Mesothelial cell of epicardium (in vitro differentiated cells): ENCODE measurements around the gene CLEC2A. TPM values are rescaled to one million over a fixed set of nuclear protein-coding genes. Genes with fewer than 3 reads are reported as not detected.
"Not testable (repeated sequence)": the region's sequence is repeated elsewhere in the genome, so short reads cannot be mapped to it uniquely, and the experiment has no call there.

Experiments
- DNase-seq, 2 experiments: peaks; one replicate each; pipeline ENCODE4 v3.0.0; 2021; ENCODE audit warnings: low spot score in 2 of 2; ENCODE audit not compliant: unreplicated experiment in 2 of 2
- H3K27ac Mint-ChIP-seq: 2 replicates; pipeline ENCODE4 v1.8.0; 2021; ENCODE audit warnings: mixed read lengths
- H3K27me3 Mint-ChIP-seq: 2 replicates; pipeline ENCODE4 v1.8.0; 2021; ENCODE audit warnings: low read depth, mixed read lengths
- H3K36me3 Mint-ChIP-seq: 2 replicates; pipeline ENCODE4 v1.8.0; 2021; ENCODE audit warnings: mixed read lengths
- H3K4me1 Mint-ChIP-seq: 2 replicates; pipeline ENCODE4 v1.8.0; 2021; ENCODE audit warnings: mixed read lengths
- H3K4me3 Mint-ChIP-seq: 2 replicates; pipeline ENCODE4 v1.8.0; 2021; ENCODE audit warnings: mild to moderate bottlenecking, moderate library complexity, mixed read lengths
- H3K9me3 Mint-ChIP-seq: 2 replicates; pipeline ENCODE4 v1.8.0; 2021; ENCODE audit warnings: mixed read lengths
- total RNA-seq: library from RNA; stranded (reverse); gene quantifications from 3 replicates; pipeline ENCODE4 v1.2.1, GENCODE V29; 2021
- TF ChIP-seq, protein P1 (sequence below): fragments of 200-600 bp; sonication (generic); IDR thresholded peaks from one replicate; pipeline ENCODE4 v1.5.0; 2021; ENCODE audit warnings: antibody characterized with exemption; ENCODE audit not compliant: unreplicated experiment

The CLEC2A gene
- total RNA-seq, 1 donor from 2014 or later, result 0.29 TPM

DNA sequence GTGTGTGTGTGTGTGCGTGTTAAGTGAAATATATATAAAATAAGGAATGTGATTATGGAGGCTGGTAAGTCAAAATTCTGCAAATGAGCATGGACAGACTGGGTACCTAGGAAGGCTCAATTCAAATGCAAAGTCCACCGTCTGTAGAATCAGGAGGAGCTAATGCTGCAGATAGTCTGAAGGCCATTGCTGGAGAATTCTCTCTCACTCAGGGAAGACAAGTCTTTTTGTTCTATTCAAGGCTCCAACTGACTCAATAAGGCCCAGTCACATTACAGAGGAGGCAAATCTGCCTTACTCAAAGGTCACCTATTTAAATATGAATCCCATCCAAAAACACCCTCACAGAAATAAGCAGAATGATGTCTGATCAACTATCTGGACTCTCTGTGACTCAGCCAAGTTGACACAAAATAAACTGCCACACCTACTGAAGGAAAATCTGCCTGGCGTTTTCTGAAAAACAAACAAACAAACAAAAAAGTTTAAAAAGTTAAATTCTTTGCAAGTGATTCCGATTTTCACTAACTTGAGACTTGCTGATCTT is 51.6 kb downstream of the CLEC2A start:
- Mint-ChIP-seq H3K9me3 (no peaks in the 10 kb centered on the region), H3K4me1 (peaks cover 6% of the 10 kb centered on the region), H3K27ac (no peak overlapping the region), H3K27me3 (no peaks in the 10 kb centered on the region), H3K36me3 (no peaks in the 10 kb centered on the region), H3K4me3 (no peak overlapping the region)
- TF ChIP-seq, protein P1, sequence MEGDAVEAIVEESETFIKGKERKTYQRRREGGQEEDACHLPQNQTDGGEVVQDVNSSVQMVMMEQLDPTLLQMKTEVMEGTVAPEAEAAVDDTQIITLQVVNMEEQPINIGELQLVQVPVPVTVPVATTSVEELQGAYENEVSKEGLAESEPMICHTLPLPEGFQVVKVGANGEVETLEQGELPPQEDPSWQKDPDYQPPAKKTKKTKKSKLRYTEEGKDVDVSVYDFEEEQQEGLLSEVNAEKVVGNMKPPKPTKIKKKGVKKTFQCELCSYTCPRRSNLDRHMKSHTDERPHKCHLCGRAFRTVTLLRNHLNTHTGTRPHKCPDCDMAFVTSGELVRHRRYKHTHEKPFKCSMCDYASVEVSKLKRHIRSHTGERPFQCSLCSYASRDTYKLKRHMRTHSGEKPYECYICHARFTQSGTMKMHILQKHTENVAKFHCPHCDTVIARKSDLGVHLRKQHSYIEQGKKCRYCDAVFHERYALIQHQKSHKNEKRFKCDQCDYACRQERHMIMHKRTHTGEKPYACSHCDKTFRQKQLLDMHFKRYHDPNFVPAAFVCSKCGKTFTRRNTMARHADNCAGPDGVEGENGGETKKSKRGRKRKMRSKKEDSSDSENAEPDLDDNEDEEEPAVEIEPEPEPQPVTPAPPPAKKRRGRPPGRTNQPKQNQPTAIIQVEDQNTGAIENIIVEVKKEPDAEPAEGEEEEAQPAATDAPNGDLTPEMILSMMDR, result no peak
- no peak for DNase-seq

DNA sequence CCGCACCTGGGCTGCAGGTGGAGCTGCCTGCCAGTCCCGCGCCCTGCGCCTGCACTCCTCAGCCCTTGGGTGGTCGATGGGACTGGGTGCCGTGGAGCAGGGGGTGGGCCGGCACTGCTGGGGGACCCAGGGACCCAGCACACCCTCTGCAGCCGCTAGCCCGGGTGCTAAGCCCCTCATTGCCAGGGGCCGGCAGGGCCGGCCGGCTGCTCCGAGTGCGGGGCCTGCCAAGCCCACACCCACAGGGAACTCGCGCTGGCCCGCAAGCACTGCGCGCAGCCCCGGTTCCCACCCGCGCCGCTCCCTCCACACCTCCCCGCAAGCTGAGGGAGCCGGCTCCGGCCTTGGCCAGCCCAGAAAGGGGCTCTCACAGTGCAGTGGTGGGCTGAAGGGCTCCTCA is 56.0 kb downstream of the CLEC2A start:
- not testable (repeated sequence) for H3K27ac Mint-ChIP-seq, H3K36me3 Mint-ChIP-seq, H3K9me3 Mint-ChIP-seq, H3K4me3 Mint-ChIP-seq, DNase-seq, H3K27me3 Mint-ChIP-seq
- H3K4me1 Mint-ChIP-seq, result peaks cover 15% of the 10 kb centered on the region

DNA sequence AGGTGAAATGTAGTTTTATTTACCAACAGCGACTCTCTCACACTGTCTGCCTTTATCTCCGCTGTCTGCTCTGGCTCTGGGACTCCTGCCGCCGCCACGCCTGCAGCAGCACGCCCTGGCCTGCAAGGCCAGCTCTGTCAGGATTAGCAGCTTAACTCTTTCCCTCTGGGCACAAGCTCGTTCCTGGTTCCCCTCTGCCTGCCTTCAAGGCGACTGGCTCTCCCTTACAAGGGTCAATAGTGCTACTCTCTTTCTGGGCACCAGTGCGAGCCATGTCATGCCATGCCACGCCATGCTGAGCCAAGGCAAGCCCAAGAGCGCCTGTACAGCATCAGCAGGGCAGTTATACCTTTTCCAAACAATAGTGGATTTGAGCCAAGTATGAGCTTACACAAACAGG is 59.4 kb downstream of the CLEC2A start:
- no peak for DNase-seq
- no peak overlapping the region for H3K4me3 Mint-ChIP-seq
- peaks cover 24% of the 10 kb centered on the region for H3K4me1 Mint-ChIP-seq
- no peaks in the 10 kb centered on the region for H3K9me3 Mint-ChIP-seq
- H3K27me3 Mint-ChIP-seq, result no peaks in the 10 kb centered on the region
- H3K36me3 Mint-ChIP-seq, result no peaks in the 10 kb centered on the region
- peak overlapping the region; percentile 55 for H3K27ac Mint-ChIP-seq
- TF ChIP-seq, protein P1, result no peak

DNA sequence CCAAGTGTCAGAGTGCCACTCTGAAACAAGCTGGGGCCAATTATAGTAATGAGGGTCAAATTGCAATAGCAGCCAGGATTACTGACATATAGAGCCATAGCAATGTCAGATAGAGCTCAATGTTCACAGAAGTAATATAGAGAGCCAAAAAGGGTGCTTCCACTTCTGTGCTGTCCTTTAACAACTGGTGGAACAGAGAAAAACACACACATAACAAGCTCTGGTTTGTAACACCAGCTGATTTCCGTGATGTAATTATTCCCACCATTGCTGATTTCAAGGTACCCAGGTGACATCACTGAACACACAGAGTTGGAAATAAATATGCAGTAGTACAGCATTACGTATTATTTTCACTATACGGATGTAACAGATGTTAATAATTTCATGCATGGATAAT is 60.0 kb downstream of the CLEC2A start:
- no peak overlapping the region for H3K4me3 Mint-ChIP-seq
- H3K27me3 Mint-ChIP-seq, result no peaks in the 10 kb centered on the region
- H3K27ac Mint-ChIP-seq, result no peak overlapping the region
- no peaks in the 10 kb centered on the region for H3K9me3 Mint-ChIP-seq
- no peak for DNase-seq
- no peaks in the 10 kb centered on the region for H3K36me3 Mint-ChIP-seq
- TF ChIP-seq, protein P1, result no peak
- H3K4me1 Mint-ChIP-seq, result peaks cover 24% of the 10 kb centered on the region

DNA sequence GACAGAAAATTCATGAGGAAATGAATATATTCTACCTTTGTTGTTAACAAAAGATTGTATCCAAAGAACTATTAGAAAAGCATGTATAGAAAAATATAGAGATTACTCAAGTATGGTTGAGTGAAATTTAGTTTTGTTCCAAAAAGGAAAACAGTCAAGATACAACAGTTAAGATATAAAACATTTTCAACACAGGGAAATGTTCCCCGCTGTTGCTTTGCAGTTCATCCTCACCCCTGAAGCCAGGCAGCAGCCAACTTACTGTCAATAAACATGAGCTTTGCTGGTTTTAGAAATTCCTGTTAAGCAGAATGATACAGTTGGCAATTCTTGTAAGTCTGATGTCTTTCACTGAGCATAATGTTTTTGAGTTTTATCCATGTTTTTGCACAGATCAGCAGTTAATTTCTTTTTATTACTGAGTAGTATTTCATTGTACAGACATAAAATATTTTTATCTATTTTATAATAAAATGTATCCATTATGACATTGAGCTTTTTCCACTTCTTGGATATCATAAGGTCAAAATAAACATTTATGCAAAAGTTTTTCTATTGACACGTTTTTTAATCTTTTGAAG is 61.8 kb downstream of the CLEC2A start:
- Mint-ChIP-seq H3K9me3 (no peaks in the 10 kb centered on the region), H3K27me3 (no peaks in the 10 kb centered on the region), H3K27ac (peak overlapping the region; percentile 51), H3K4me3 (no peak overlapping the region), H3K36me3 (no peaks in the 10 kb centered on the region), H3K4me1 (peaks cover 24% of the 10 kb centered on the region)
- TF ChIP-seq, protein P1, result no peak
- no peak for DNase-seq

DNA sequence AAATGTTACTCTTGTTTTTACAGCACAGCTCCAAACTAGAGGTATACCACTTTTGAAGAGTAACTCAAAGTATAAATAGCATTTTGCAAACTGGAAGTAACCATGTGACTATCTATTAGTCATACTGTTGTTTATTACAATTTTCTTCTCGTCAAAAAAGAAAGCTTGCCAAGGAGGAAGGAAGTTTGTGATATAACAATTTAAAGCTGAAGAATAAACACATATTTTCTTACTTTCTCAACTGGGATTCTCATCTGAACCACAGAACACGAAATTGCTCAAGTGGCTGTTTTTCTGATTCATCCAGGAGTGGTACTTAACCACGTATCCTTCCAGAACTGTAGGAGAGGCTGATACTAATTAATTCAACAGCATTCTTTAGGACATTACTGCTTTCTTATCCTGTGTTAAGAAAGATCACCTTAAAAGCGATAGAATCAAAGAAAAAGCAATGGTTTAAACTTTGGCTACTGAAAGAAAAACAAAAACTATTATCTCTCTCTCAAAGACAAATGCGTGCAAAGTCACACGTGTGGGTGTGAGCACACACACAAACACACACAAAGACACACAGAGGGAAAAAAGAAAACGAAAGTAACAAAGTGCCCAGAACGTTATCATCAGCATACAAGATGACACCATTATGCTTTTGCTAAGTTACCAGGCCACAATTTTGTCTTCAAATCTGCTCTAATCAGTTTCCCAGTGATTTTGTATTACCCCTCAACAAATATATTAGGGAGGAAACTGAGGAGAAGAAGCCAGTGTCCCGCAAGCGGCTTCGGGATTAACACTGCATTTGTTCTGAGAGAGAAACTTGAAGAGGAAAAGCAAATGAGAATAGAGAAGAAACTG is 62.6 kb downstream of the CLEC2A start, which contains the start of gene CLEC2B:
Gene CLEC2B (minus strand): TSS at position 48 of the 855 bp plus-strand sequence.
- peaks cover 24% of the 10 kb centered on the region for H3K4me1 Mint-ChIP-seq
- no peak for DNase-seq
- H3K4me3 Mint-ChIP-seq, result peak within 1 kb of the TSS; percentile 47

More for the DNA sequence above, 62.6 kb downstream of the CLEC2A start, which contains the start of gene CLEC2B:
- H3K27ac Mint-ChIP-seq, result peak within 1 kb of the TSS; percentile 55
- H3K27me3 Mint-ChIP-seq, result no peaks in the 10 kb centered on the region
- TF ChIP-seq, protein P1, result no peak
- peaks cover 1% of the 10 kb centered on the region for H3K9me3 Mint-ChIP-seq
- H3K36me3 Mint-ChIP-seq, result no peaks in the 10 kb centered on the region
